SW480 (cell line): Measurements from ENCODE around the gene SELENOI.
A peak's percentile ranks its signal among the peaks of the same experiment; 100 is the strongest.
"Not testable (repeated sequence)": the region's sequence is repeated elsewhere in the genome, so short reads cannot be mapped to it uniquely, and the experiment has no call there.

Source experiments
- DNase-seq: peaks from one replicate; pipeline ENCODE4 v3.0.0-alpha.2; 2016; ENCODE audit warnings: low spot score

The SELENOI gene, protein sequence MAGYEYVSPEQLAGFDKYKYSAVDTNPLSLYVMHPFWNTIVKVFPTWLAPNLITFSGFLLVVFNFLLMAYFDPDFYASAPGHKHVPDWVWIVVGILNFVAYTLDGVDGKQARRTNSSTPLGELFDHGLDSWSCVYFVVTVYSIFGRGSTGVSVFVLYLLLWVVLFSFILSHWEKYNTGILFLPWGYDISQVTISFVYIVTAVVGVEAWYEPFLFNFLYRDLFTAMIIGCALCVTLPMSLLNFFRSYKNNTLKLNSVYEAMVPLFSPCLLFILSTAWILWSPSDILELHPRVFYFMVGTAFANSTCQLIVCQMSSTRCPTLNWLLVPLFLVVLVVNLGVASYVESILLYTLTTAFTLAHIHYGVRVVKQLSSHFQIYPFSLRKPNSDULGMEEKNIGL

GRCh38 chr2:26345545-26346453 is at the start of gene SELENOI:
TSS of gene SELENOI (plus strand) at chr2:26346143. CDS start at chr2:26346233, 90 bp downstream.
- peak; percentile 99 for DNase-seq

DNA sequence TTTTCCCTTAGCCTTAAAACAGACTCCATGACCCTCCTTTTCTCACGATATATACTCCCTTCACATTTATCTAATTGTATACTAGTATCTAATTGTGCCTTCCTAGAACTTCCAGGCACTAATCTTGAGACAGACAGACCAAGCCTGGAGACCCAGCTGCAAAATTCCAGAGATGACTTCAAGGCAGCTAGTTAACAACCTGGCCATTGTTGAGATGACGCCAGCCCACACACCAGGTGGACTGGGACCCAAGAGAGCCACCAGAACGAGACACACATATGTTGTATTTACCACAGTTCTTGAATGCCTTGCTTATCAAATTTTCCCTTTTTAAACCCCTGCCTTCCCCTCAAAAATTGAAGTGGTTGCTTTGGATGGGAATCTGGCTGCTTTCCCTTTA is 48.9 kb upstream of the SELENOI start:
- DNase-seq, result no peak

- DNase-seq, result no peak
These were observed 47.7 kb upstream of the SELENOI start for GRCh38 chr2:26298286-26298637.

DNA sequence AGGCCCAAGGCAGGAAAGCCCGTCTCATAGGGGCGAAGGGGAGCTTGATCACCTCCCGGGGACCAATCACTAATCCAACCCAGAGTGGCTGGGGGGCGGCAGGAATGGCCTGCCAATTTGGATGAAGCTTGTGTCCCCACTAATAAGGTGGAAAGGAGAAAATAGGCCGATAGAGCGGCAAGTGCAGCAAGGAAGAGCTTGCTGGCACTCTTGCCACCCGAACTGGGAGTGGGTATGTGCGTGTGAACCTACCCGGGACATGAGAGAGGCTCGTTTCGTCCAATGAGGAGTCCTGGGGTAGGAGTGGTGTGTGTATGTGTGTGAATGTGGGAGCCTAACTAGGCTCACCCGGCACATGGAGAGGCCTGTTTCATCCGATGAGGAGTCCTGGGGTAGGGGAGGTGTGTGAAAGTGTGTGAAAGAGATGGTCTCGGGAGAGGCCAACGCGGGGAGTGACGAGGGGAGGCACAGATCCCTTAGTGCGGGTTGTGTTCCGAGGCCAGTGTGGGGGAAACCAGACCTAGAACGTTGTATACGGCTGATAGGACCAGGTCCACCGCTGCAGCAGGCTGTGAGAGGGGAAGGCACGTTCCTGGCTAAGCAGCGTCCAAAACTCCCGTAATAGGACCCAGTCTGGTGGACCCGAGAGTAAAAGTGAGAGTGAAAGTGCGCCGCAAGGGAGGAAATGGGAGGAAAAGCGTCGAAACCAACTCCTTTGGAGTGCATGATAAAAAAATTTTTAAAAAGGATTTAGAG is 47.1 kb upstream of the SELENOI start:
- DNase-seq, result no peak

DNA sequence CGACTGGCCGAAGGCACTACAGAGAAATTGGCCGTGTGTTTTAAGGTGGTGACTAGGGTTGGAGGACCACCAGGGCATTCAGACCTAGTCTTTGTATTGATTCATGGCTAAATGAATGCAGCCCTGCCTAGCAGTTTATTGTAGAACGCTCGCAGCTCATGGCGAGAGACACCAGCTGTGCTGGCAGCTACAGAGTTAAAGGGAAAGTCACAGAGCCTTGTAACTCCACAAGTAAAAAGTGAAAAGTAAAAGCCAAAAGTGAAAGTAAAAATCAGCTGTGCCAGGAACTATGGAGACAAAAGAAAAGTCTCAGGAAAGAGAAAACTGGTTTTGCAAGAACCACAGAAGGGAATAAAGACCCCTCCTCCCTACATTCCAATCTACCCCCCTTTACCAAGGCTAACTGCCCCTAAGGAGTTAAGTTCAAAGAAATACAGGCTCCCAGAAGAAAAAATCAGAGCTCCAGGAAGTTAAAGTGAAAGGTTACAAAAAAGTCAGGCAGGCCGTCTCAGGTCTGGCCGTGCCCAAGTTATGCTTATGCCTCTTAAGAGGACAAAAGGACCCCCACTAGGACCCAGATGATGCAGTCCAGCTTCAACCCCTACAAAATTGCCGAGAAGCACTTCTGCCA is 46.4 kb upstream of the SELENOI start:
- peak; percentile 44 for DNase-seq

DNA sequence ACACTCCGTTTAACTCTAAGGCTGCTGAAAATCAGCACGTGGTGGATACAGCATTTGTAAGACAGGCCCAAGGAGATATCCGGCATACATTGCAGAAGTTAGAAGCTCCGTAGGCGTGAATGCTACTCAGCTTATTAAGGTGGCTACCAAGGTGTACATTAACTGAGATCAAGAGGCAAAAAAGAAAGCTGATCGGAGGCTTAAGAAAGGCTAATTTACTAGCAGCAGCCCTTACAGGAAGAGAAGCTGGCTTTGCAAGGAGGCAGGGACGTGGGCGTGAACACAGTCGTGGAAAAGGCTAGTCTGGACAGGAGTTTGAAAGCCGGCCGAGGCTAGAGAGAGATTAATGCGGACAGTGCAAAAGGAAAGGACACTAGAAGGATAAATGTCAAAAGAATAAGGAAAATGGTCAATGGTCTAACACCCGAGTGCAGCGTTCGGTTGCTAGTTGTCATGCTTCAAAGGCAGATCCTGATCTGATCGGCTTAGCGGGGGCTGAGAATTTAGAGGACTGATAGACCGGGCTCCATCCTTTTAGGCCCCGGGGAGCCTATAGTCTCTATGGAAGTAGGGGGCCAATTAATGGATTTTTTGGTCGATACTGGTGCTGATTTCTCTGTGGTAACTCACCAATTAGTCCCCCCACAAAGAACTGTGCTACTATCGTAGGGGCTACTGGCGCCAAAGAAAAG is 45.6 kb upstream of the SELENOI start:
- no peak for DNase-seq

- no peak for DNase-seq
These were observed 43.1 kb upstream of the SELENOI start for GRCh38 chr2:26302846-26303245.

- not testable (repeated sequence) for DNase-seq
These were observed 40.8 kb upstream of the SELENOI start for GRCh38 chr2:26305094-26305493.

DNA sequence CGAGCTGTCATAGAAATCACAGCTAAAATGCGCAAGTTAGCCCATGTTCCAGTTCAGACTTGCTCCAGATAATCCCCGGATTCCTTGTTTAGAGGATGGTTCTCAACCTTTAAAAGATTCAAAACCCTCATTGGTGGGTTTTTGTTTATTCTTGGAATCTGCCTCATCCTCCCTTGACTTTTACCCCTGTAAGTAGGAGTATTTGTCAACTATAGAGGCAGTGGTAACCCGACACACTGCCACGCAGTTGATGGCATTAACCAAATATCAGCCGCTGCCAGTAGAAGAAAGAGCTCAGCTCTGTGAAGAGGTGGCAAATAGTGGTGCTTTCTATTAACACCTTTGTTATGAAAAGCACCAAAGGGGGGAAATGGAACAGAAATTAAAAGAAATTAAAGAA is 40.4 kb upstream of the SELENOI start:
- DNase-seq, result no peak

DNA sequence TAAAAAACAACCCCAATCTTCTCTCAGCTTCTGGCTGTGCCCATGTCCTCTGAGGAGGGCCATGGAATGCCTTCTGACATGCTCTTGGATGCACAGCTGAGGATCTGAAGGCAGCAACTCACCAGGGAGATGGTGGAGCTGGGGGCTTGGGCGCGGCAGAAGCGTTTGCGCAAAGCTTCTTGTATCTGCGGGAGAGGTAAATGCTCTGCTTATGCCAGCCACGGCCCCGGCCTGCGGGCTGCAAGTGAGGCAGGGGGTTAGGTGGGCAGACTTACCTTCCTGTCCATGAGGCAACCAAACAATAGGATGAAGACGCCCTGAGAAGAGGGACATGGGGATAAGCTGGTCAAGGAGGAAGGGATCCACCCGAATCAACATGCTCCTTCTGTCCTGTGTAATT is 36.0 kb upstream of the SELENOI start:
- DNase-seq, result no peak

DNA sequence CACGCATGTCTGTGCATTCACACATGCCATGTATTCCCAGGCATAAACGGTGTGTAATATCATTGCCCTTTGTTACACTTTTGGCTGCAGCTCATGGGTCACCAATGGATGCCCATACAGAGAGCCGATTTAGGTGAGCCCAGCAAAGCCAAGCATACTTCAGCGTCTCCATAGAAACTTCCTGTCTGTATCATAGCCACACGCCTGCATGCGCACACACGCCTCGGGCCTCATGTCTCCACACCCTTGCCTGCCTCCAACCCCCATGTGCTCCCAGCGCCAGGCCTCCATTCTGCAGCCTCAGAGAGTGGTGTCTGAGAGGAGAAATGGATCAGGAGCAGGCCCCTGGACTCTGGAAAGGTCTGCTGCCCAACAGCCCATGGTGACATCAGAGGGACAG is 33.5 kb upstream of the SELENOI start:
- DNase-seq, result no peak

- DNase-seq, result no peak
These were observed 32.5 kb upstream of the SELENOI start for GRCh38 chr2:26313446-26313845.

- DNase-seq, result no peak
These were observed 31.7 kb upstream of the SELENOI start for GRCh38 chr2:26314243-26314642.

DNA sequence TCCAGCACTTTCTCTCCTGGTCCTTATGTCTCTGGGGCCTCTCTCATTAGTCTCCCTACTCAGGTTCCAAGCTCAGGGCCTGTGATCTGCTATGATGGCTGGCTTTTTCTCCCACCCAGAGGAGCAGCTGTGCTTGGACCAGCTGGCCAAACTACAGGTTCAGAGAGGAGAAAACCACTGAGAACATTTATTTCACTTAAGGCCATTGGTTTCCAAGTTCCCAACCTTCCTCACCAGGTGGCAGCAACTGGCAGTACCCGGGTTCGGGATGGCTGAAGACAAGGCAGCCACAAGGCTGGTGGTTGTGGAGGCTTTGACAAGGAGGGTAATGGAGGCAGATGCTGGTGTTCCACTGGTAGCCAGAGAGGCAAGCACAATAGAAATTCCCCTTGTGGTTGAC is 29.9 kb upstream of the SELENOI start:
- no peak for DNase-seq

GRCh38 chr2:26316845-26317244 is 29.1 kb upstream of the SELENOI start:
- no peak for DNase-seq

- no peak for DNase-seq
These were observed 28.4 kb upstream of the SELENOI start for GRCh38 chr2:26317377-26318105.

- DNase-seq, result no peak
These were observed 27.0 kb upstream of the SELENOI start for GRCh38 chr2:26318950-26319349.

DNA sequence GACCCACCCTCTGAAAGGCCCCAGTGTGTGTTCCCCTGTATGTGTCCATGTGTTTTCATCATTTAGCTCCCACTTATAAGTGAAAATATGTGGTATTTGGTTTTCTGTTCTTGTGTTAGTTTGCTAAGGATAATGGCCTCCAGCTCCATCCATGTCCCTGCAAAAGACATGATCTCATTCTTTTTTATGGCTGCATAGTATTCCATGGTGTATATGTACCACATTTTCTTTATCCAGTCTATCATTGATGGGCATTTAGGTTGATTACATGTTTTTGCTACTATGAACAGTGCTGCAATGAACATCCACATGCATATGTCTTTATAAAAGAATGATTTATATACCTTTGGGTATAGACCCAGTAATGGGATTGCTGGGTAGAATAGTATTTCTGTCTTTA is 21.5 kb upstream of the SELENOI start:
- not testable (repeated sequence) for DNase-seq

GRCh38 chr2:26324903-26325302 is 21.0 kb upstream of the SELENOI start:
- DNase-seq, result no peak

DNA sequence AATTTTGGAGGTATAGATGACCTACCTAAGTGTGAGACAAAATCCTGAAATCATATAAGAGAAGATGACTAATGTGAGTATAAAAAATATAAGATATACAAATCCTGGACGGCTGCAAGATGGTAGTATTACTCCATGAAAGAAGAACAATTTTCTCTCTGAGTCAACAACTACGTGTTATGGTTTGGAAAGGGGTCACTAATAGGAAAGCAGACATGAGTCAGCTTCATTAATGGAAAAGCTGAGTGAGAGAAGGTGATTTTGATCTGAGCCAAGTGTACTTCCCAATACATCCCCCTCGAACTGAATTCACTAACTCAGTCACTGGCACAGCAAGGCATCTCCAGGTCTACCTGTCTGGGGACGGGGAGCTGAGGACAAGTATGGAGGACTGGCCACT is 20.1 kb upstream of the SELENOI start:
- no peak for DNase-seq

- no peak for DNase-seq
These were observed 19.4 kb upstream of the SELENOI start for GRCh38 chr2:26326514-26326913.
